GM23338 (cell line): ENCODE results near the gene TMEM131L.

Source experiments
- CREB1 ChIP-seq: fragments of 250-450 bp; sonication (Bioruptor Pico); IDR thresholded peaks from 2 replicates; pipeline ENCODE4 v1.5.0; 2020; ENCODE audit warnings: low read depth, mild to moderate bottlenecking, moderate library complexity
- CTCF ChIP-seq, 2 experiments: fragments of 200-600 bp in 1 of 2; sonication (generic) in 1 of 2; conservative IDR thresholded peaks; 2 replicates each; pipeline versions ENCODE4 v1.5.1 to v1.6.1; 2016 to 2017; ENCODE audit warnings: antibody characterized with exemption in 2 of 2, low read depth in 2 of 2, mild to moderate bottlenecking in 2 of 2, moderate library complexity in 1 of 2
- EZH2 ChIP-seq: fragments of 200-600 bp; sonication (generic); IDR thresholded peaks from one replicate; pipeline ENCODE4 v1.8.0; 2017; ENCODE audit warnings: antibody characterized with exemption, mild to moderate bottlenecking, low read depth; ENCODE audit not compliant: unreplicated experiment
- EZH2phosphoT487 ChIP-seq: fragments of 200-600 bp; sonication (generic); IDR thresholded peaks from one replicate; pipeline ENCODE4 v1.8.1; 2018; ENCODE audit warnings: antibody characterized with exemption; ENCODE audit not compliant: unreplicated experiment
- JUNB ChIP-seq: IDR thresholded peaks from one replicate; pipeline ENCODE4 v1.6.1; 2016; ENCODE audit warnings: antibody characterized with exemption; ENCODE audit not compliant: unreplicated experiment
- NANOG ChIP-seq: IDR thresholded peaks from 2 replicates; pipeline ENCODE4 v1.6.1; 2016; ENCODE audit warnings: antibody characterized with exemption, borderline replicate concordance
- POLR2AphosphoS5 ChIP-seq: IDR thresholded peaks from 2 replicates; pipeline ENCODE4 v1.6.1; 2016; ENCODE audit warnings: antibody characterized with exemption, low read depth
- REST ChIP-seq: IDR thresholded peaks from one replicate; pipeline ENCODE4 v1.6.1; 2018; ENCODE audit warnings: antibody characterized with exemption; ENCODE audit not compliant: unreplicated experiment
- STAT1 ChIP-seq: IDR thresholded peaks from one replicate; pipeline ENCODE4 v1.6.1; 2016; ENCODE audit warnings: antibody characterized with exemption; ENCODE audit not compliant: unreplicated experiment
- ZNF114 ChIP-seq: fragments of 250-450 bp; sonication (Bioruptor Pico); IDR thresholded peaks from 2 replicates; pipeline ENCODE4 v1.5.0; 2020; ENCODE audit warnings: mild to moderate bottlenecking, moderate library complexity
- ZNF331 ChIP-seq: fragments of 250-450 bp; sonication (Bioruptor Pico); IDR thresholded peaks from 2 replicates; pipeline ENCODE4 v1.5.0; 2020; ENCODE audit warnings: low read depth, mild to moderate bottlenecking, moderate library complexity

- TF ChIP-seq EZH2phosphoT487 (no peak), POLR2AphosphoS5 (no peak), EZH2 (no peak), CTCF (conservative IDR thresholded peaks at IDR 0.05; ENCODE audit: low read depth in 2 of 2) (no peak), JUNB (no peak), REST (no peak), ZNF331 (CRISPR knock-in tag) (no peak), STAT1 (no peak), NANOG (no peak), CREB1 (CRISPR knock-in tag) (no peak), ZNF114 (no peak)
These were observed 6.2 kb downstream of the TMEM131L start for GRCh38 chr4:153472122-153473037.
